ENCODE results near the gene DNM1L. TPM values are rescaled to one million over a fixed set of nuclear protein-coding genes. Genes with fewer than 3 reads are reported as not detected.
A peak's percentile ranks its signal among the peaks of the same experiment; 100 is the strongest.
"Not testable (repeated sequence)": the region's sequence is repeated elsewhere in the genome, so short reads cannot be mapped to it uniquely, and the experiment has no call there.

DNM1L gene
- total RNA-seq, 2 experiments from 2014 or later: 53.5 to 59.3 TPM

- H3K9me3 Mint-ChIP-seq: no peaks in the 10 kb centered on the region
- no peak overlapping the region for H3K27ac Mint-ChIP-seq
- DNase-seq: no peak
- ChIA-PET CTCF (interaction anchor here (1.0 kb wide), 1 partner anchor 1319 kb away, joined by 4 read pairs; no protein-coding TSS in a partner anchor), POLR2A (interaction anchor here (1.7 kb wide), 1 partner anchor 23 kb away, joined by 4 read pairs; the partner anchor contains the start of gene DNM1L)
- no peak overlapping the region for H3K4me3 Mint-ChIP-seq
- H3K4me1 Mint-ChIP-seq: peaks cover 26% of the 10 kb centered on the region
- no peaks in the 10 kb centered on the region for H3K27me3 Mint-ChIP-seq
- H3K36me3 Mint-ChIP-seq (ENCODE audit: low read depth): peaks cover 16% of the 10 kb centered on the region
Measured at GRCh38 chr12:32702473-32702872, 23.4 kb downstream of the DNM1L start.

- CTCF ChIA-PET: interaction anchor here (1.0 kb wide), 1 partner anchor 1319 kb away, joined by 4 read pairs; no protein-coding TSS in a partner anchor
- POLR2A ChIA-PET: interaction anchor here (1.7 kb wide), 1 partner anchor 24 kb away, joined by 4 read pairs; the partner anchor contains the start of gene DNM1L
- DNase-seq: no peak
- Mint-ChIP-seq H3K36me3 (ENCODE audit: low read depth) (peaks cover 18% of the 10 kb centered on the region), H3K4me3 (no peak overlapping the region), H3K4me1 (peaks cover 27% of the 10 kb centered on the region), H3K27ac (no peak overlapping the region), H3K27me3 (no peaks in the 10 kb centered on the region), H3K9me3 (no peaks in the 10 kb centered on the region)
Measured at GRCh38 chr12:32702946-32703345, 23.8 kb downstream of the DNM1L start.

- H3K27ac Mint-ChIP-seq: no peak overlapping the region
- H3K9me3 Mint-ChIP-seq: no peaks in the 10 kb centered on the region
- H3K36me3 Mint-ChIP-seq (ENCODE audit: low read depth): peaks cover 22% of the 10 kb centered on the region
- no peaks in the 10 kb centered on the region for H3K27me3 Mint-ChIP-seq
- no peak overlapping the region for H3K4me3 Mint-ChIP-seq
- POLR2A ChIA-PET: interaction anchor here (1.2 to 1.7 kb wide), 3 partner anchors 10 to 49 kb away, joined by 3 to 4 read pairs (median 3); no protein-coding TSS in a partner anchor
- H3K4me1 Mint-ChIP-seq: peaks cover 20% of the 10 kb centered on the region
- DNase-seq: no peak
- CTCF ChIA-PET: interaction anchor here (4.2 kb wide), 1 partner anchor 49 kb away, joined by 34 read pairs; the partner anchor contains the start of gene YARS2
Measured at GRCh38 chr12:32705783-32706182, 26.7 kb downstream of the DNM1L start.

- no peak for DNase-seq
- POLR2A ChIA-PET: interaction anchor here (1.2 to 1.7 kb wide), 3 partner anchors 10 to 49 kb away, joined by 3 to 4 read pairs (median 3); no protein-coding TSS in a partner anchor
- CTCF ChIA-PET: interaction anchor here (1.3 to 4.2 kb wide), 2 partner anchors 14 to 49 kb away, joined by 3 to 34 read pairs; partner anchors contain the start of gene YARS2
- no peaks in the 10 kb centered on the region for H3K27me3 Mint-ChIP-seq
- no peaks in the 10 kb centered on the region for H3K9me3 Mint-ChIP-seq
- no peak overlapping the region for H3K4me3 Mint-ChIP-seq
- peaks cover 25% of the 10 kb centered on the region for H3K36me3 Mint-ChIP-seq (ENCODE audit: low read depth)
- H3K27ac Mint-ChIP-seq: peak overlapping the region; percentile 34
- peaks cover 19% of the 10 kb centered on the region for H3K4me1 Mint-ChIP-seq
Measured at GRCh38 chr12:32706335-32707024, 27.4 kb downstream of the DNM1L start.

- no peak for DNase-seq
- Mint-ChIP-seq H3K27me3 (no peaks in the 10 kb centered on the region), H3K4me3 (no peak overlapping the region), H3K4me1 (peaks cover 15% of the 10 kb centered on the region), H3K36me3 (ENCODE audit: low read depth) (peaks cover 29% of the 10 kb centered on the region), H3K9me3 (no peaks in the 10 kb centered on the region), H3K27ac (no peak overlapping the region)
- POLR2A ChIA-PET: no interaction called here
- CTCF ChIA-PET: interaction anchor here (1.5 to 4.2 kb wide), 2 partner anchors 36 to 46 kb away, joined by 3 to 34 read pairs; partner anchors contain the start of gene YARS2
Measured at GRCh38 chr12:32708926-32709325, 29.8 kb downstream of the DNM1L start.

- DNase-seq: no peak
- H3K4me3 Mint-ChIP-seq: no peak overlapping the region
- ChIA-PET POLR2A (no interaction called here), CTCF (no interaction called here)
- peaks cover 32% of the 10 kb centered on the region for H3K36me3 Mint-ChIP-seq (ENCODE audit: low read depth)
- H3K27me3 Mint-ChIP-seq: no peaks in the 10 kb centered on the region
- no peak overlapping the region for H3K27ac Mint-ChIP-seq
- H3K4me1 Mint-ChIP-seq: no peaks in the 10 kb centered on the region
- H3K9me3 Mint-ChIP-seq: no peaks in the 10 kb centered on the region
Measured at GRCh38 chr12:32714772-32715171, 35.7 kb downstream of the DNM1L start.

- Mint-ChIP-seq H3K36me3 (ENCODE audit: low read depth) (peaks cover 22% of the 10 kb centered on the region), H3K27me3 (no peaks in the 10 kb centered on the region), H3K4me3 (no peak overlapping the region), H3K9me3 (no peaks in the 10 kb centered on the region), H3K27ac (no peak overlapping the region), H3K4me1 (peaks cover 2% of the 10 kb centered on the region)
- DNase-seq: no peak
- POLR2A ChIA-PET: no interaction called here
- CTCF ChIA-PET: no interaction called here
Measured at GRCh38 chr12:32718926-32719325, 39.8 kb downstream of the DNM1L start.

- H3K4me3 Mint-ChIP-seq, POLR2A ChIA-PET, H3K9me3 Mint-ChIP-seq, H3K27ac Mint-ChIP-seq, DNase-seq, H3K27me3 Mint-ChIP-seq, H3K4me1 Mint-ChIP-seq, CTCF ChIA-PET: not testable (repeated sequence)
- H3K36me3 Mint-ChIP-seq (ENCODE audit: low read depth): peaks cover 36% of the 10 kb centered on the region
Measured at GRCh38 chr12:32725308-32725707, 46.2 kb downstream of the DNM1L start.

- no peaks in the 10 kb centered on the region for H3K27me3 Mint-ChIP-seq
- peaks cover 34% of the 10 kb centered on the region for H3K36me3 Mint-ChIP-seq (ENCODE audit: low read depth)
- CTCF ChIA-PET: interaction anchor here (1.0 kb wide), 1 partner anchor 29 kb away, joined by 3 read pairs; no protein-coding TSS in a partner anchor
- no peak overlapping the region for H3K27ac Mint-ChIP-seq
- POLR2A ChIA-PET: no interaction called here
- no peaks in the 10 kb centered on the region for H3K9me3 Mint-ChIP-seq
- no peaks in the 10 kb centered on the region for H3K4me1 Mint-ChIP-seq
- DNase-seq: no peak
- no peak overlapping the region for H3K4me3 Mint-ChIP-seq
Measured at GRCh38 chr12:32726286-32726685, 47.2 kb downstream of the DNM1L start.

- CTCF ChIA-PET: no interaction called here
Measured at GRCh38 chr12:32727237-32727636, 48.1 kb downstream of the DNM1L start.

GRCh38 chr12:32734952-32735351 lies 55.9 kb downstream of the DNM1L start:
- Mint-ChIP-seq H3K27me3 (no peaks in the 10 kb centered on the region), H3K4me1 (no peaks in the 10 kb centered on the region), H3K9me3 (no peaks in the 10 kb centered on the region), H3K4me3 (no peak overlapping the region), H3K36me3 (ENCODE audit: low read depth) (peaks cover 47% of the 10 kb centered on the region), H3K27ac (no peak overlapping the region)
- ChIA-PET POLR2A (no interaction called here), CTCF (interaction anchor here (1.7 kb wide), 1 partner anchor 20 kb away, joined by 6 read pairs; the partner anchor contains the start of gene YARS2)
- DNase-seq: no peak

More at GRCh38 chr12:32727237-32727636, 48.1 kb downstream of the DNM1L start:
- Mint-ChIP-seq H3K4me3 (no peak overlapping the region), H3K36me3 (ENCODE audit: low read depth) (peaks cover 40% of the 10 kb centered on the region), H3K4me1 (no peaks in the 10 kb centered on the region), H3K27me3 (no peaks in the 10 kb centered on the region), H3K9me3 (no peaks in the 10 kb centered on the region), H3K27ac (no peak overlapping the region)
- POLR2A ChIA-PET: no interaction called here
- no peak for DNase-seq

GRCh38 chr12:32736445-32736844 lies 57.3 kb downstream of the DNM1L start:
- no peak for DNase-seq
- Mint-ChIP-seq H3K27ac (no peak overlapping the region), H3K4me1 (no peaks in the 10 kb centered on the region), H3K4me3 (no peak overlapping the region), H3K9me3 (no peaks in the 10 kb centered on the region), H3K36me3 (ENCODE audit: low read depth) (peaks cover 47% of the 10 kb centered on the region), H3K27me3 (no peaks in the 10 kb centered on the region)
- ChIA-PET CTCF (interaction anchor here (1.3 kb wide), 1 partner anchor 19 kb away, joined by 4 read pairs; the partner anchor contains the start of gene YARS2), POLR2A (no interaction called here)

- Mint-ChIP-seq H3K4me3 (no peak overlapping the region), H3K4me1 (peaks cover 3% of the 10 kb centered on the region), H3K27ac (no peak overlapping the region), H3K9me3 (no peaks in the 10 kb centered on the region), H3K36me3 (ENCODE audit: low read depth) (peaks cover 49% of the 10 kb centered on the region), H3K27me3 (no peaks in the 10 kb centered on the region)
- CTCF ChIA-PET: no interaction called here
- DNase-seq: no peak
- POLR2A ChIA-PET: no interaction called here
Measured at GRCh38 chr12:32737715-32738114, 58.6 kb downstream of the DNM1L start.
